Small intestine (tissue), 7 donors: ENCODE measurements around the gene XRN1. TPM values are rescaled to one million over a fixed set of nuclear protein-coding genes. Genes with fewer than 3 reads are reported as not detected.
"Not testable (repeated sequence)": the region's sequence is repeated elsewhere in the genome, so short reads cannot be mapped to it uniquely, and the experiment has no call there.

Experiments
- DNase-seq, 2 donors: peaks; one replicate each; pipeline versions ENCODE4 v3.0.0 to v3.0.0-alpha.2; 2013
- FAIRE-seq: peaks from 2 replicates; lab custom pipeline; 2012; peaks lifted over from hg19 to GRCh38; lab: Jason Lieb, UNC
- H3K27ac ChIP-seq, 3 donors: one replicate each; pipeline ENCODE4 v1.5.1; 2013; ENCODE audit warnings: low read length in 2 of 3, mild to moderate bottlenecking in 2 of 3, control low read depth in 1 of 3, inconsistent platforms in 1 of 3, low read depth in 1 of 3, moderate library complexity in 1 of 3
- H3K27me3 ChIP-seq, 3 donors: one replicate each; pipeline ENCODE4 v1.6.1; 2013; ENCODE audit warnings: low read length in 3 of 3, inconsistent platforms in 1 of 3; ENCODE audit not compliant: control insufficient read depth in 3 of 3, insufficient read depth in 3 of 3
- H3K36me3 ChIP-seq, 3 donors: one replicate each; pipeline ENCODE4 v1.6.1; 2013; ENCODE audit warnings: low read length in 3 of 3, inconsistent platforms in 1 of 3, low read depth in 1 of 3, mild to moderate bottlenecking in 1 of 3, moderate library complexity in 1 of 3; ENCODE audit not compliant: control insufficient read depth in 3 of 3, insufficient read depth in 2 of 3
- H3K4me1 ChIP-seq, 3 donors: one replicate each; pipeline ENCODE4 v1.6.1; 2013; ENCODE audit warnings: low read length in 2 of 3, inconsistent platforms in 1 of 3, low read depth in 1 of 3, mild to moderate bottlenecking in 1 of 3, moderate library complexity in 1 of 3; ENCODE audit not compliant: control insufficient read depth in 3 of 3, insufficient read depth in 2 of 3
- H3K4me3 ChIP-seq, 3 donors: one replicate each; pipeline ENCODE4 v1.5.1; 2013; ENCODE audit warnings: low read length in 3 of 3, control low read depth in 1 of 3, inconsistent platforms in 1 of 3, low read depth in 1 of 3, mild to moderate bottlenecking in 1 of 3, moderate library complexity in 1 of 3
- H3K9me3 ChIP-seq, 2 donors: one replicate each; pipeline ENCODE4 v1.6.1; 2013; ENCODE audit warnings: low read depth in 1 of 2, low read length in 1 of 2; ENCODE audit not compliant: control insufficient read depth in 2 of 2, insufficient read depth in 1 of 2
- WGBS, 3 donors: extraction: QIAGEN DNeasy Blood & Tissue Kit; methylation state at CpG; one replicate each; pipeline ENCODE4 v1.1.7; 2013; 5-methylcytosine and 5-hydroxymethylcytosine counted together
- polyA plus RNA-seq, 4 donors: library from polyadenylated mRNA; stranded (reverse) in 3 of 4; unstranded in 1 of 4; fragments of 200-250 nt in 3 of 4; fragments of 120-200 nt in 1 of 4; gene quantifications; one replicate each; pipeline versions ENCODE4 v1.2.1 to v1.2.3, GENCODE V29; 2013
- donor health status: healthy with polysubstance abuse.
- donor health status: control.
- donor health status: control.
- donor health status: Bipolar disorder and iron deficiency.
- donor health status: healthy.

XRN1 gene
- polyA plus RNA-seq, 4 donors = 4.8 to 34.4 (median 9.1) TPM

DNA sequence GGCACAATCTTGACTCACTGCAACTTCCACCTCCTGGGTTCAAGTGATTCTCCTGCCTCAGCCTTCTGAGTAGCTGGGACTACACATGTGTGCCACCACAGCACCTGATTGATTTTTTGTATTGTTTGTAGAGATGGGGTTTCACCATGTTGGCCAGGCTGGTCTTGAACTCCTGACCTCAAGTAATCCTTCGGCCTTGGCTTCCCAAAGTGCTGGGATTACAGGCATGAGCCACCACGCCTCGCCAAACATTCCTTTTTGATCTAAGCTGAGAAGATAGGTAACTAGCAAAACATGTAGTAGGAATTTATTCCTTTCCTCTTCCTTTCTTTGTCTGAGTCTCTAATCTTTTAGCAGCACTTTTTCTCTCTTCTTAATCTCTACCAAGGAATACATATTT, 95.1 kb downstream of the XRN1 start:
- H3K4me1 ChIP-seq, H3K27me3 ChIP-seq, H3K4me3 ChIP-seq, H3K9me3 ChIP-seq, DNase-seq, H3K27ac ChIP-seq, FAIRE-seq: not testable (repeated sequence)
- peaks cover 17 to 37% (median 25%) of the 10 kb centered on the region in 3 donors for H3K36me3 ChIP-seq
- whole genome bisulfite sequencing, 3 donors = 94 to 100% (median 95%) methylated on average over 3 of the region's 3 CpGs

DNA sequence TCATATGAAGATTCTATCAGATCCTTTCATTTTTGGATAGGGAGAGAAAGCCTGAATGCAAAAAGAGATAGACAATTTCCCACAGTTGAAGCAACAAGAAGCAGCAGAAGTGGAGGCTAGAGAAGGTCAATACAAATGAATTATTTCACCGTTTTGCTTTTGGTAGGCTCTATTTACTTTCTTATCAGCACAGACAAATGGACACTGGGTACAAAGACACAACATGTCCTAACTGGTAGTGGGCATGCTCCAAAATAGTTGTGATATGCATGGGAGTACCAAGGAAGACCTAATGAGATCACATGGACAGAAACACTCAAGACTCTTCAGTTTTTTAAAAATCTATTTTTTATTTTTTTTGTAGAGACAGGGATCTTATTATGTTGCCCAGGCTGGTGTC, 99.4 kb downstream of the XRN1 start:
- no peaks in the 10 kb centered on the region for H3K4me1 ChIP-seq
- FAIRE-seq = no peak
- 38 to 61% (median 43%) methylated on average over 1 of the region's 1 CpG for WGBS, 3 donors

DNA sequence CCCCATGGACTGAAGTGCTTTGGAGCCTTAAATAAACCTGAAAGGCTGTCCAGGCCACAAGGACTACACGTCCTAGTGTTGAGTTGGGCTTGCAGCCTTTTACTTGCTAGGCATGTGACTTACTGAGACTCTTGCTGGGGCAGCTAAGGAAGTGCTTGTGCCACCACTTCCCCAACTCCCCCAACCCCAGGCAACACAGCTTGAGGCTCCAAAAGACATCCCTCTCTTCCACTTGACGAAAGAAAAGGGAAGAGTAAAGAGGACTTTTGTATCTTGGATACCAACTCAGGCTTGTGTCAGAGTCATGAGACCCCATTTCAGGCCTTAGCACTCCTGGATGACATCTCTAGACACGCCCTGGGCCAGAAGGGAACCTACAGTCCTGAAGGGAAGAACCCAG, 109.8 kb downstream of the XRN1 start:
- H3K4me1 ChIP-seq = no peaks in the 10 kb centered on the region
- 82 to 89% (median 83%) methylated on average over 3 of the region's 3 CpGs for WGBS, 3 donors
- no peak overlapping the region for H3K4me3 ChIP-seq
- FAIRE-seq (no peak), DNase-seq (no peak)
- peaks cover 4 to 26% (median 16%) of the 10 kb centered on the region in 3 donors for H3K36me3 ChIP-seq
- H3K27ac ChIP-seq = no peak overlapping the region
- peaks cover 0 to 4% of the 10 kb centered on the region in 2 donors for H3K9me3 ChIP-seq
- no peaks in the 10 kb centered on the region for H3K27me3 ChIP-seq

More for the DNA sequence above, 99.4 kb downstream of the XRN1 start:
- Histone ChIP-seq H3K36me3 (peaks cover 10 to 23% (median 14%) of the 10 kb centered on the region in 3 donors), H3K27me3 (no peaks in the 10 kb centered on the region), H3K9me3 (no peaks in the 10 kb centered on the region), H3K27ac (no peak overlapping the region), H3K4me3 (no peak overlapping the region)
- no peak for DNase-seq

DNA sequence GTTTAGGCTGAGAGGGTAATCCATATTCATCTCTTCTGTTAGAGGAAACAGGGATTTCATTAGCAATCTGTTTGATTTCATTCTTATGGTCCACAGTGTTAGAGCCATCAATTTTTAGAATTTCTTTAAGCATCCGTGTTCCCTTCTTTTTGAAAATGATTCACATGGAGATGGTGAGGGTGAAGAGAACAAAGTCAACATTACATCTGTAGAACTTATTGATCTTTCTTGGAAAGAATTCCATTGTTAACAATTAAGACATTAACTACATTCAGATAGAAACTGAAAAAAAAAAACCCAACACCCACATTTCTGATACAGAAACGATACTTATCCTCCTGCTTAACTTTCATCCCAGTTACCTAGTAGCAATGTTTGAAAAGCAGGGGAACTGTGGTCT, 115.4 kb downstream of the XRN1 start:
- no peaks in the 10 kb centered on the region for H3K27me3 ChIP-seq
- H3K9me3 ChIP-seq = no peaks in the 10 kb centered on the region
- H3K4me1 ChIP-seq = no peaks in the 10 kb centered on the region
- DNase-seq (no peak), FAIRE-seq (no peak)
- no peak overlapping the region for H3K27ac ChIP-seq
- no peak overlapping the region for H3K4me3 ChIP-seq
- WGBS, 3 donors = 82 to 92% (median 85%) methylated on average over 2 of the region's 2 CpGs
- peaks cover 9 to 21% (median 21%) of the 10 kb centered on the region in 3 donors for H3K36me3 ChIP-seq

DNA sequence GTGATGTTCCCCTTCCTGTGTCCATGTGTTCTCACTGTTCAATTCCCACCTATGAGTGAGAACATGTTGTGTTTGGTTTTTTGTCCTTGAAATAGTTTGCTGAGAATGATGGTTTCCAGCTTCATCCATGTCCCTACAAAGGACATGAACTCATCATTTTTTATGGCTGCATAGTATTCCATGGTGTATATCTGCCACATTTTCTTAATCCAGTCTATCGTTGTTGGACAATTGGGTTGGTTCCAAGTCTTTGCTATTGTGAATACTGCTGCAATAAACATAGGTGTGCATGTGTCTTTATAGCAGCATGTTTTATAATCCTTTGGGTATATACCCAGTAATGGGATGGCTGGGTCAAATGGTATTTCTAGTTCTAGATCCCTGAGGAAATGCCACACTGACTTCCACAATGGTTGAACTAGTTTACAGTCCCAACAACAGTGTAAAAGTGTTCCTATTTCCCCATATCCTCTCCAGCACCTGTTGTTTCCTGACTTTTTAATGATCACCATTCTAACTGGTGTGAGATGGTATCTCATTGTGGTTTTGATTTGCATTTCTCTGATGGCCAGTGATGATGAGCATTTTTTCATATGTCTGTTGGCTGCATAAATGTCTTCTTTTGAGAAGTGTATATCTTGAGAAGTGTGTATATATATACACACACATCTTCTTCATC, 123.4 kb downstream of the XRN1 start:
- not testable (repeated sequence) for H3K27me3 ChIP-seq, DNase-seq, H3K9me3 ChIP-seq, H3K4me1 ChIP-seq, FAIRE-seq, H3K4me3 ChIP-seq, H3K27ac ChIP-seq
- peaks cover 2 to 18% (median 6%) of the 10 kb centered on the region in 3 donors for H3K36me3 ChIP-seq
- WGBS, 3 donors = 86 to 97% (median 96%) methylated on average over 1 of the region's 1 CpG

DNA sequence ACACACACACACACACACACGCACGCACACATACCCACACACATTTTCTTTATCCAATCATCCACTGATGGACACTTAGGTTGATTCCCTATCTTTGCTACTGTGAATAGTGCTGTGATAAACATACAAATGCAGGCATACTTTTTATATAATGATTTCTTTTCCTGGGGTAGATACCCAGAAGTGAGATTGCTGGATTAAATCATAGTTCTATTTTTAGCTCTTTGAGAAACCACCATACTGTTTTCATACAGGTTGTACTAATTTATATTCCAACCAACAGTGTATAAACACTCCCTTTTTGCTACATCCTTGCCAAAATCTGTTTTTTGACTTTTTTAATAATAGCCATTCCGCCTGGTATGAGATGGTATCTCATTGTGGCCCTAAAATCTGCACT, 127.9 kb downstream of the XRN1 start:
- H3K36me3 ChIP-seq = peaks cover 3 to 27% (median 10%) of the 10 kb centered on the region in 3 donors
- H3K27me3 ChIP-seq = no peaks in the 10 kb centered on the region
- no peak overlapping the region for H3K4me3 ChIP-seq
- H3K27ac ChIP-seq = no peak overlapping the region
- no peaks in the 10 kb centered on the region for H3K4me1 ChIP-seq
- WGBS, 3 donors = 95 to 100% (median 97%) methylated on average over 3 of the region's 3 CpGs
- DNase-seq = no peak
- H3K9me3 ChIP-seq = no peaks in the 10 kb centered on the region
- FAIRE-seq = no peak

DNA sequence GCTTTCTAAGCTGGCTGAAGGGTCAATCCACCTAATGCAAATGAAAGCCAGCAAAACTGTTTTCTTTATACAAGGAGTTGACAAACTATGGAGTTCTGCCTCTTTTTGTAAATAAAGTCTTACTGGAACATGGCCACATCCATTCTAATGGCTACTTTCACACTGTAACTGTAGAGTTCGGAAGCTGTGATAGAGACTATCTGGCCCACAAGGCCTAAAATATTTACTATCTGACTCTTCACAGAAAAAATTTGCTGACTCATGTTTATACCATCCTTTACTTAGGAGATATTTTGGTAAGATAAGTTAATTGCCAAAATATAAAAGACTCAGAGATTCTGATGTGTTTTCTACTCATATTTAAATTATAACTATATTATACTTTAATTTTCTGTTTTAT, 128.7 kb downstream of the XRN1 start:
- peaks cover 3 to 33% (median 10%) of the 10 kb centered on the region in 3 donors for H3K36me3 ChIP-seq
- FAIRE-seq = no peak
- H3K4me1 ChIP-seq = no peaks in the 10 kb centered on the region
- no peak overlapping the region for H3K4me3 ChIP-seq
- no peak overlapping the region for H3K27ac ChIP-seq
- 92 to 97% (median 92%) methylated on average over 1 of the region's 1 CpG for WGBS, 3 donors
- H3K27me3 ChIP-seq = no peaks in the 10 kb centered on the region
- H3K9me3 ChIP-seq = no peaks in the 10 kb centered on the region
- DNase-seq = no peak

DNA sequence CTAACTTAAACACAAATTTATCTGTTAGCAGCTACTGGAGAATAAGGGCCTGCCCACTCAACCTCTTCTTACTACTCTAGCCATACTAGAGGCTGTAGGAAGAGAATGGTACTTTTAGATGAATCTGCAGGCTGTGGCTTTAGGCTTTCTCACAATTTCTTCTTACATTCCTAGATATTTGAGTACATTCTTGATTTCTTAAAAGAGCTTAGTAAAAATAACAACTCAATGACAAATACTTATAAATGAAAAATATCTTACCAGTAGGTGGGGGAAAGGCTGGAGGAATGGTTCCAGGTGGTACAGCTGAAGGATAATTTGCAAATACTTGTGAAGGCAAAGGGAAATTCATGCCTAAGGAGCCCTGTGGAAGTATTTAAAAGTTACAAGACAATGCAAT, 129.5 kb downstream of the XRN1 start:
- Histone ChIP-seq H3K4me1 (no peaks in the 10 kb centered on the region), H3K4me3 (no peak overlapping the region), H3K27ac (no peak overlapping the region), H3K27me3 (no peaks in the 10 kb centered on the region), H3K9me3 (no peaks in the 10 kb centered on the region), H3K36me3 (peaks cover 3 to 36% (median 10%) of the 10 kb centered on the region in 3 donors)
- DNase-seq = no peak
- no peak for FAIRE-seq

DNA sequence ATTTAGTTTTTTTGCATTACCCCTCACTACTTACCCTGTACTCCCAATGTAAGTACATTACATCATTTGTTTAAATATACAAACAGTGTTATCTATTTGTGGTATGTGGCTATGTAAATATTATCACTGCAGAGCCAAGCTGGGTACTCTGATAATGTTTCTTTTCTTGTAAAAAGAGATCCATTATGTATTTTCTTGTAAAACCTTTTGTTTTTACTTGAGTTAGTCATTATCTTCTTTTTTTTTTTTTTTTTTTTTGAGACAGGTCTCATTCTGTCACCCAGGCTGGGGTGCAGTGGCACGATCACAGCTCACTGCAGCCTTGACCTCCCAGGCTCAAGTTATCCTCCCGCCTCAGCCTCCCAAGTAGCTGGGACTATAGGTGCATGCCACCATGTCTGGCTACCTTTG, 131.9 kb downstream of the XRN1 start:
- H3K4me1 ChIP-seq, DNase-seq, FAIRE-seq, H3K27me3 ChIP-seq, H3K9me3 ChIP-seq, H3K27ac ChIP-seq, H3K4me3 ChIP-seq: not testable (repeated sequence)
- WGBS, 3 donors = 93 to 100% (median 94%) methylated on average over 2 of the region's 2 CpGs
- peaks cover 6 to 31% (median 15%) of the 10 kb centered on the region in 3 donors for H3K36me3 ChIP-seq
